Measurements from ENCODE around the gene TNPO3.
A peak's percentile ranks its signal among the peaks of the same experiment; 100 is the strongest.
"Not testable (repeated sequence)": the region's sequence is repeated elsewhere in the genome, so short reads cannot be mapped to it uniquely, and the experiment has no call there.

Gene TNPO3

GRCh38 chr7:128913870-128914565 is 140.9 kb downstream of the TNPO3 start:
- no peak for TF ChIP-seq CTCF (IDR thresholded peaks at IDR 0.05; ENCODE audit: low read depth, low read length)
- DNase-seq (ENCODE audit: extremely low read depth, low read depth), result no peak

GRCh38 chr7:128912709-128913495 is 142.0 kb downstream of the TNPO3 start:
- DNase-seq (ENCODE audit: extremely low read depth, low read depth), result not testable (repeated sequence)

- DNase-seq (ENCODE audit: extremely low read depth, low read depth), result no peak
- no peak for TF ChIP-seq CTCF (IDR thresholded peaks at IDR 0.05; ENCODE audit: low read depth, low read length)
These were observed 142.6 kb downstream of the TNPO3 start for GRCh38 chr7:128912281-128912680.

DNA sequence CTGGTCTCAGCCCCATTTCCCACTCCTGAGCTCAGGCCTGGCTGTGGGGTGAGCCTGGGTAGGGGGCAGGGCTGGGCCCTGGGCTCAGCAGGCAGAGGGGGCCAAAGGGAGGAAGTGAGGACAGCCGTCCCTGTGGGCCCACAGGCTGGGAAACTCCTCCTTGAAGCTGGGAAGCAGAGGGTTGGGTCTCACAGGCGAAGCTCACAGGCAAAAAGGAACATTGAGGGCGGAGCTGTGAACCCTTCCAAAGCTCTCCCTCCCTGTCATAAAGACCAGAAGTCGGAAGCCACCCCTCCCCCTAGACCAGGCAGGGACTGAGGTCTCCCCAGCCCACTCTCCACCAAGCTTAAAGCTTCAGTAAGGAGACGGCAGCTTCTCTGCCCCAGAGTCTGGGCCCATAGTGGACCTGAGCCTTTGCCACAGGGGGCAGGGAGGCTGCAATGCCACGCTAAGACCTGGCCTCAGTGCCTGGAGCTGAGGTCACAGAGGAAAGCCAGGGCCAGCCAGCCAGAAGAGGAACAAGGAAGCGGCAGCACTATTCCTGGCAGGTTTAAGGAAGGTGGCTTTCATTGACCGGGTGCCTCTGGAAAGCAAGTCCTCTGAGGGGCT is 143.4 kb downstream of the TNPO3 start:
- DNase-seq (ENCODE audit: extremely low read depth, low read depth), result no peak
- no peak for TF ChIP-seq CTCF (IDR thresholded peaks at IDR 0.05; ENCODE audit: low read depth, low read length)

GRCh38 chr7:128910569-128910945 is 144.4 kb downstream of the TNPO3 start, which contains the start of gene KCP:
TSS of gene KCP (minus strand) at chr7:128910709. CDS start at chr7:128910676, 33 bp downstream.
- no peak for TF ChIP-seq CTCF (IDR thresholded peaks at IDR 0.05; ENCODE audit: low read depth, low read length)
- DNase-seq (ENCODE audit: extremely low read depth, low read depth), result no peak

DNA sequence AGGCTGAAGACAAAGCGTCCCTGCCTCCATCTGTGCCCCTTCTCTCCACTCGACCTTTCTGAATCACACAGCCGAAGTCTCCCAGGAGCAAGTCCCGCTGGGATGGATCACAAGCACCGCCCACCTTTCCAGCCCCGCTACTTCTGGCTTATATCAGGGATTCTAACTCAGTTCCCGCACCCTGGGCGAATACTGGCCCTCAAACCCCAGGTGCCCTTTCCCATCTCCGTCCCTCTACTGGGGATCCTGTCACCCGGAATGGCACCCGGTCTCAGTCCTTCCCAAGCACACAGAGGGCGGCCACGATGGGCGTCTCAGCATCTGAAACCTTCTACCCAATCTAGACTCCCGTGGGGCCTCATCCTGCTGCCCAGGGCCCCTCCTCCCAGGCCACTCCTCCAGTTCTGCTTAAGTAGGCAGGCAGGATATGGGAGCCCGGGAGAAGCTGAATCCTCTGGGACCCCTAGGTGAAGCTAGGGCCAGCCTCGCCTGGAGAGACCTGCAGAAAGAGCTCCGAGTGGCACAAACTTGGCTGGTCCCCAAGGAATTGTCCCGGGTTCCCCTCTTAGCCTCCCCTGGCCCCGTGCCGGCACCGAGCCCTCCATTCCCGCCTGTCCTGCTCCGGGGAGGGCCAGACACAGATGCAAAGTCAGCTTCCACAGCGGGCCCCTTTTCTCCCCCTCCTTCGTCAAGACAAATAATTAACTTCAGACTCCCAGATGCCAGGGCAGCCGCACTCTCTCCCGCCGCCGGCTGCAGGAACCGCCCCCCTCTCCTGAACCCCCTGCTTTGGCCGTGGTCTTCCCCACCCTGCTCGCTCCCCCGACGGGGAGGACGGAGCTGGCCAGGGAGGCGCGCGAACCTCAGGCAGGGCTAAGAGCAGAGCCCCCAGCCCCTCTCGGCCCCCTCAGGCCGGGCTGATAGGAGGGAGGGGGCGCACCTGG is 145.0 kb downstream of the TNPO3 start:
- peak; percentile 1 for DNase-seq (ENCODE audit: extremely low read depth, low read depth)
- TF ChIP-seq CTCF (IDR thresholded peaks at IDR 0.05; ENCODE audit: low read depth, low read length), result no peak

Measured in AG09319 (cell line).